ENCODE results near the gene LAMP2. TPM values are rescaled to one million over a fixed set of nuclear protein-coding genes. Genes with fewer than 3 reads are reported as not detected.

The LAMP2 gene
- total RNA-seq, 1 experiment from 2014 or later = 41.1 TPM

GRCh38 chrX:120485638-120486520, 16.8 kb upstream of the LAMP2 start (continued):
- peak; percentile 26; the same call in 1 of the 2 replicates for TF ChIP-seq SP1 (IDR thresholded peaks at IDR 0.05; ENCODE audit: low read depth)
- TF ChIP-seq EZH2 (IDR thresholded peaks at IDR 0.05) = no peak
- TF ChIP-seq YY1 (IDR thresholded peaks at IDR 0.05; ENCODE audit: extremely low read depth, insufficient replicate concordance, low read depth, low read length) = no peak
- no peak for TF ChIP-seq CEBPB (IDR thresholded peaks at IDR 0.05; ENCODE audit: low read depth)
- no peak for TF ChIP-seq JUND (IDR thresholded peaks at IDR 0.05)
- no peak for TF ChIP-seq EGR1 (IDR thresholded peaks at IDR 0.05; ENCODE audit: low read depth)

- Histone ChIP-seq H3K36me3 (ENCODE audit: control insufficient read depth in 1 of 2, insufficient read depth in 2 of 2, low read length in 2 of 2) (no peaks in the 10 kb centered on the region), H3K9me2 (ENCODE audit: insufficient read depth) (no peaks in the 10 kb centered on the region), H3K9me3 (ENCODE audit: control insufficient read depth in 1 of 2, insufficient read depth in 1 of 2, low read depth in 1 of 2, low read length in 2 of 2) (no peaks in the 10 kb centered on the region), H3K4me3 (replicated peaks in 1 of 2; ENCODE audit: low read depth in 1 of 2, low read length in 2 of 2) (peak overlapping the region; percentile 22 to 40; a peak in 2 of 4 replicates), H4K20me1 (ENCODE audit: insufficient read depth) (no peaks in the 10 kb centered on the region), H3K79me2 (ENCODE audit: insufficient read depth, low read length) (no peaks in the 10 kb centered on the region), H3K27me3 (ENCODE audit: insufficient read depth, low read length) (no peaks in the 10 kb centered on the region), H3K4me1 (ENCODE audit: control insufficient read depth in 1 of 2, insufficient read depth in 2 of 2, low read length in 2 of 2) (peaks cover 3 to 20% of the 10 kb centered on the region in 2 experiments; a peak in 3 of 4 replicates), H3K27ac (ENCODE audit: low read depth, low read length) (peak overlapping the region; percentile 80; the same call in 1 of the 2 replicates), H3K9ac (ENCODE audit: low read length) (peak overlapping the region; percentile 60; the same call in 1 of the 2 replicates), H3K4me2 (ENCODE audit: low read length) (peak overlapping the region; percentile 69), H2AFZ (ENCODE audit: low read depth, low read length, poor library complexity, severe bottlenecking) (peak overlapping the region; percentile 52)
- intact Hi-C loops (cut with micrococcal nuclease) = no loop called here
- CTCF ChIA-PET = interaction anchor here (1.1 kb wide), 1 partner anchor 183 kb away, joined by 3 read pairs; no protein-coding TSS in a partner anchor
- DNase-seq (ENCODE audit: low read depth, low spot score) = no peak
- TF ChIP-seq ELF1 (IDR thresholded peaks at IDR 0.05; ENCODE audit: borderline replicate concordance, low read depth) (no peak), EZH2 (IDR thresholded peaks at IDR 0.05) (no peak), YY1 (IDR thresholded peaks at IDR 0.05; ENCODE audit: extremely low read depth, insufficient replicate concordance, low read depth, low read length) (no peak), JUND (IDR thresholded peaks at IDR 0.05) (no peak), TCF7L2 (IDR thresholded peaks at IDR 0.05; ENCODE audit: borderline replicate concordance, extremely low read depth, insufficient read depth, insufficient read length) (no peak)
- TF ChIP-seq, protein P1, sequence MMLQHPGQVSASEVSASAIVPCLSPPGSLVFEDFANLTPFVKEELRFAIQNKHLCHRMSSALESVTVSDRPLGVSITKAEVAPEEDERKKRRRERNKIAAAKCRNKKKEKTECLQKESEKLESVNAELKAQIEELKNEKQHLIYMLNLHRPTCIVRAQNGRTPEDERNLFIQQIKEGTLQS (IDR thresholded peaks at IDR 0.05) = no peak
- TF ChIP-seq, protein P2, sequence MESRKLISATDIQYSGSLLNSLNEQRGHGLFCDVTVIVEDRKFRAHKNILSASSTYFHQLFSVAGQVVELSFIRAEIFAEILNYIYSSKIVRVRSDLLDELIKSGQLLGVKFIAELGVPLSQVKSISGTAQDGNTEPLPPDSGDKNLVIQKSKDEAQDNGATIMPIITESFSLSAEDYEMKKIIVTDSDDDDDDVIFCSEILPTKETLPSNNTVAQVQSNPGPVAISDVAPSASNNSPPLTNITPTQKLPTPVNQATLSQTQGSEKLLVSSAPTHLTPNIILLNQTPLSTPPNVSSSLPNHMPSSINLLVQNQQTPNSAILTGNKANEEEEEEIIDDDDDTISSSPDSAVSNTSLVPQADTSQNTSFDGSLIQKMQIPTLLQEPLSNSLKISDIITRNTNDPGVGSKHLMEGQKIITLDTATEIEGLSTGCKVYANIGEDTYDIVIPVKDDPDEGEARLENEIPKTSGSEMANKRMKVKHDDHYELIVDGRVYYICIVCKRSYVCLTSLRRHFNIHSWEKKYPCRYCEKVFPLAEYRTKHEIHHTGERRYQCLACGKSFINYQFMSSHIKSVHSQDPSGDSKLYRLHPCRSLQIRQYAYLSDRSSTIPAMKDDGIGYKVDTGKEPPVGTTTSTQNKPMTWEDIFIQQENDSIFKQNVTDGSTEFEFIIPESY (IDR thresholded peaks at IDR 0.05; ENCODE audit: extremely low read depth, insufficient replicate concordance, low read length) = no peak
- ATAC-seq = peak; percentile 5; the same call in 1 of the 2 replicates
- no TSS peak for BruUV-seq (replicated peaks)
- POLR2A ChIA-PET = no interaction called here
- RAD21 ChIA-PET (ENCODE audit: low non-redundant PET in 1 of 2, low total read pairs in 2 of 2, uncharacterized antibody in 2 of 2, unreplicated experiment in 2 of 2) = interaction anchor here in 1 of 2 experiments (1.0 kb wide), 1 partner anchor 104 kb away, joined by 4 read pairs; no protein-coding TSS in a partner anchor
Measured at GRCh38 chrX:120485315-120485637, 16.2 kb upstream of the LAMP2 start.

Measured in HCT116 (cell line).